Nephron progenitor cell (in vitro differentiated cells): ENCODE results near the gene RASGRP2.

Experiments
- DNase-seq: peaks from one replicate; pipeline ENCODE4 v3.0.0; 2021
- H3K27ac Mint-ChIP-seq: 2 replicates; pipeline ENCODE4 v1.8.0; 2021; ENCODE audit warnings: mild to moderate bottlenecking, moderate library complexity, mixed read lengths
- H3K27me3 Mint-ChIP-seq: 2 replicates; pipeline ENCODE4 v1.8.0; 2021; ENCODE audit warnings: mild to moderate bottlenecking, low read depth, mixed read lengths; ENCODE audit not compliant: poor library complexity
- H3K36me3 Mint-ChIP-seq: 2 replicates; pipeline ENCODE4 v1.8.0; 2021; ENCODE audit warnings: low read depth, mixed read lengths
- H3K4me1 Mint-ChIP-seq: 2 replicates; pipeline ENCODE4 v1.8.0; 2021; ENCODE audit warnings: mixed read lengths
- H3K4me3 Mint-ChIP-seq: 2 replicates; pipeline ENCODE4 v1.8.0; 2021; ENCODE audit warnings: mild to moderate bottlenecking, moderate library complexity, mixed read lengths
- H3K9me3 Mint-ChIP-seq: 2 replicates; pipeline ENCODE4 v1.8.0; 2021; ENCODE audit warnings: mild to moderate bottlenecking, moderate library complexity, mixed read lengths
- CTCF ChIP-seq: fragments of 200-600 bp; sonication (generic); IDR thresholded peaks from 2 replicates; pipeline ENCODE4 v1.5.0; 2021; ENCODE audit warnings: antibody characterized with exemption

The RASGRP2 gene

GRCh38 chr11:64771861-64772260 lies 27.9 kb upstream of the RASGRP2 start:
- TF ChIP-seq CTCF, result no peak
- DNase-seq, result no peak
- Mint-ChIP-seq H3K36me3 (peaks cover 97% of the 10 kb centered on the region), H3K27me3 (no peaks in the 10 kb centered on the region), H3K9me3 (no peaks in the 10 kb centered on the region), H3K4me3 (no peak overlapping the region), H3K27ac (no peak overlapping the region), H3K4me1 (peaks cover 74% of the 10 kb centered on the region)

- H3K27me3 Mint-ChIP-seq, result no peaks in the 10 kb centered on the region
- TF ChIP-seq CTCF, result no peak
- H3K27ac Mint-ChIP-seq, result no peak overlapping the region
- H3K9me3 Mint-ChIP-seq, result no peaks in the 10 kb centered on the region
- peaks cover 72% of the 10 kb centered on the region for H3K4me1 Mint-ChIP-seq
- H3K4me3 Mint-ChIP-seq, result no peak overlapping the region
- DNase-seq, result no peak
- H3K36me3 Mint-ChIP-seq, result peaks cover 91% of the 10 kb centered on the region
Observed at GRCh38 chr11:64770120-64770519, 26.2 kb upstream of the RASGRP2 start.

DNA sequence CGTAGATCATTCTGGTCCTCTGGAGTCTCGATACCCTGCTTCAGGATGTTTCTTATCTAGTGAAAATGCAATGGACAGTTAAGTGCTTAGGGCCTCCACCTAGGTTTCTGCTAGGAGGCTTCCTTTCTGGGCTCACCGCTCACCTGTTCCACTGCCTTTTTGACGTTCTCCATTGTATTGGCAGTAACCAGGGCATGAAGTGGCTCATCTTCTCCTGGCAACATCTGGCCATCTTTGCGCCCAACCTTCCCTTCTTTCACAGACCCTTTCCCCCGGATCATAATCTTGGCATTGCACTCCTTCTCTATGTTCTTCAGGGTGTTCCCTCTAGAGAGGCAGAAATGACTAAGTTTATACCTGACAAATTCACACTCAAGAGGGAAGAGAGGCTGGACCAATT lies 25.3 kb upstream of the RASGRP2 start:
- Mint-ChIP-seq H3K9me3 (no peaks in the 10 kb centered on the region), H3K36me3 (peaks cover 91% of the 10 kb centered on the region), H3K27ac (no peak overlapping the region), H3K4me3 (no peak overlapping the region), H3K4me1 (peaks cover 74% of the 10 kb centered on the region), H3K27me3 (no peaks in the 10 kb centered on the region)
- DNase-seq, result no peak
- no peak for TF ChIP-seq CTCF

- no peak for TF ChIP-seq CTCF
- Mint-ChIP-seq H3K4me3 (no peak overlapping the region), H3K9me3 (no peaks in the 10 kb centered on the region), H3K27ac (peak overlapping the region; percentile 90), H3K4me1 (peaks cover 74% of the 10 kb centered on the region), H3K36me3 (peaks cover 84% of the 10 kb centered on the region), H3K27me3 (no peaks in the 10 kb centered on the region)
- no peak for DNase-seq
Observed at GRCh38 chr11:64768300-64768694, 24.4 kb upstream of the RASGRP2 start.

DNA sequence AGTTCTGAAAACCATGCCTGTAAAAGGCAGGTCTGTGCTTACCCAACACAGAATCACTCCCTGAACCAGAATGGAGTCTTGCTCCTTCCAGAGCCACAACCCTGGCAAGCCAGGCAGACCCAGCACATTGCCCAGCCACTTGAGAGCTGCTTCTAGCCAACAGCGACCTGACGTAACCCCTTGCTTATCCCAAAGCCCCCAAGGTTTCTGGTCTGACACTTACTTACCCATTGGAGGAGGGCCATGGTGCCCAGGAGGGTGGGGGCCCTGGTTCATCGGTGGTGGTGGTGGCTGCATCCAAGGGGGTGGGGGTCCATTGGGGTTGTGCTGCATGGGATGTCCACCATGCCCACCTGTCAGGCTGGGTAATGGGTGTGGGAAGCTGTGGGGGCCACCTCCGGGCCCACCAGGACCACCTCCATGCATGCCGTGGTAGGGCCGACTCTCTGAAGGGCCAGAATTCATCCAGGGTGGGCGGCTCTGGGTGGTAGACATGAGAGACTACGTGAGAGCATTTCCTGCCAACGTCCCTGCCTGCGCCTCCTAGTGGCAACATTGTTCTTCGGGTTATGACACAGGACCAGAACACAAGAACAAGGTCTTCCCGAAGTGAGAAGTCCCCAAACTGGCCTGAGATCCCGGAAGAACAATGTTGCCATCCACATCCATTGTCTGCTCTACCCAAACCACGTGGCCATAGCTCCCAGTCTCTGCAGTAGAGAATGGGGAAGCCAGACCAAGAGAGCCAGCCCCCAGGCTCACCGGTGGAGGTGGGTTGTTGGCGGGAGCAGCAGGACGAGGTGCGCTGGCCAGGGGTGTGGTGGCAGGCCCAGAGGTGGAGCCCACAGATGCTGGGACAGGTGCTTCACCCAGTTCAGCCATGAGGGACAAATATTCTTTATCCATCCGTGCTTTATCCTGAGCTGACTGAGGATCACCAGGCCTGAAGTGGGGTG lies 23.7 kb upstream of the RASGRP2 start:
- Mint-ChIP-seq H3K27ac (peak overlapping the region; percentile 48), H3K36me3 (peaks cover 79% of the 10 kb centered on the region), H3K4me1 (peaks cover 78% of the 10 kb centered on the region)

More for the DNA sequence above, 23.7 kb upstream of the RASGRP2 start:
- peak; percentile 85 for DNase-seq
- H3K9me3 Mint-ChIP-seq, result no peaks in the 10 kb centered on the region
- TF ChIP-seq CTCF, result peak; percentile 70
- H3K4me3 Mint-ChIP-seq, result no peak overlapping the region
- H3K27me3 Mint-ChIP-seq, result no peaks in the 10 kb centered on the region
